Measurements from ENCODE around the gene DMRT3.

DNA sequence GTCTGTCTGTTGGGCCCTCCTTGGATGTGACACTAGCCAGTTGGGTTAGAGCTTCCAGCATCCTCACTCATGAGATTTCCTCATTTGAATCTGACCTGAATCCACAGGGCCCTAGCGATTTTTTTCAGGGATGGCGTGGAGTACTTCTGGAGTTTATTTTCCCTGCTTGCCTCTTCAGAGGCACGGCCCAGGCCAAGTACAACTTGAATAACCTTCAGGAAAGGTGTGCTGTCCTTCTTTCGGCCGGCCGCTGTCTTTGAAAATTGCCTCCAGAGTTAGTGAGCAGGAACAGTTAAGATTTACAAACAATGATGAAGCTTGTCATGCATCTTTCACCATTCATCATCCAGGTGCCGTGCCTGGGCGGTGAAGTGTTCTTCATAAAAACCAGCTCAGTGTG is 49.5 kb upstream of the DMRT3 start:
- no peak for TF ChIP-seq CTCF (IDR thresholded peaks at IDR 0.05; ENCODE audit: poor library complexity)
- TF ChIP-seq EZH2 (IDR thresholded peaks at IDR 0.05; ENCODE audit: borderline replicate concordance): no peak
- TF ChIP-seq EZH2phosphoT487 (IDR thresholded peaks at IDR 0.05; ENCODE audit: low read depth, severe bottlenecking, unreplicated experiment): no peak
